ENCODE results near the gene TSPAN16.

- no peak for TF ChIP-seq POLR2A (IDR thresholded peaks at IDR 0.05)
- TF ChIP-seq, protein P1, sequence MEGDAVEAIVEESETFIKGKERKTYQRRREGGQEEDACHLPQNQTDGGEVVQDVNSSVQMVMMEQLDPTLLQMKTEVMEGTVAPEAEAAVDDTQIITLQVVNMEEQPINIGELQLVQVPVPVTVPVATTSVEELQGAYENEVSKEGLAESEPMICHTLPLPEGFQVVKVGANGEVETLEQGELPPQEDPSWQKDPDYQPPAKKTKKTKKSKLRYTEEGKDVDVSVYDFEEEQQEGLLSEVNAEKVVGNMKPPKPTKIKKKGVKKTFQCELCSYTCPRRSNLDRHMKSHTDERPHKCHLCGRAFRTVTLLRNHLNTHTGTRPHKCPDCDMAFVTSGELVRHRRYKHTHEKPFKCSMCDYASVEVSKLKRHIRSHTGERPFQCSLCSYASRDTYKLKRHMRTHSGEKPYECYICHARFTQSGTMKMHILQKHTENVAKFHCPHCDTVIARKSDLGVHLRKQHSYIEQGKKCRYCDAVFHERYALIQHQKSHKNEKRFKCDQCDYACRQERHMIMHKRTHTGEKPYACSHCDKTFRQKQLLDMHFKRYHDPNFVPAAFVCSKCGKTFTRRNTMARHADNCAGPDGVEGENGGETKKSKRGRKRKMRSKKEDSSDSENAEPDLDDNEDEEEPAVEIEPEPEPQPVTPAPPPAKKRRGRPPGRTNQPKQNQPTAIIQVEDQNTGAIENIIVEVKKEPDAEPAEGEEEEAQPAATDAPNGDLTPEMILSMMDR (IDR thresholded peaks at IDR 0.05), result no peak
Measured at GRCh38 chr19:11265177-11265784, 30.7 kb upstream of the TSPAN16 start.
